MM.1S (cell line): Measurements from ENCODE around the gene STX10.

Experiments
- DNase-seq: peaks from one replicate; pipeline ENCODE4 v3.0.0-alpha.2; 2015
- H2AFZ ChIP-seq: fragments of 300-600 bp; sonication (generic); 2 replicates; pipeline ENCODE4 v1.6.0; 2016; ENCODE audit warnings: antibody characterized with exemption, low read length
- H3F3A ChIP-seq: fragments of 300-600 bp; sonication (generic); 2 replicates; pipeline ENCODE4 v1.6.1; 2016; ENCODE audit warnings: mild to moderate bottlenecking, antibody characterized with exemption, low read length, moderate library complexity, mixed read lengths; ENCODE audit not compliant: insufficient read depth
- H3K27ac ChIP-seq: fragments of 300-600 bp; sonication (generic); 2 replicates; pipeline ENCODE4 v1.5.1; 2016; ENCODE audit warnings: mild to moderate bottlenecking, low read length
- H3K27me3 ChIP-seq: fragments of 300-600 bp; sonication (generic); replicated peaks from 2 replicates; pipeline ENCODE4 v1.6.0; 2016; ENCODE audit warnings: low read length; ENCODE audit not compliant: insufficient read depth
- H3K36me3 ChIP-seq: fragments of 300-600 bp; sonication (generic); replicated peaks from 2 replicates; pipeline ENCODE4 v1.6.1; 2016; ENCODE audit warnings: mild to moderate bottlenecking, low read length, mixed read lengths; ENCODE audit not compliant: insufficient read depth
- H3K4me1 ChIP-seq: fragments of 300-600 bp; sonication (generic); 2 replicates; pipeline ENCODE4 v1.6.1; 2016; ENCODE audit warnings: low read length, mixed read lengths
- H3K4me2 ChIP-seq: fragments of 300-600 bp; sonication (generic); 2 replicates; pipeline ENCODE4 v1.6.0; 2016; ENCODE audit warnings: low read depth, low read length
- H3K4me3 ChIP-seq: fragments of 300-600 bp; sonication (generic); 2 replicates; pipeline ENCODE4 v1.5.1; 2016; ENCODE audit warnings: low read length, mixed read lengths
- H3K79me2 ChIP-seq: fragments of 300-600 bp; sonication (generic); 2 replicates; pipeline ENCODE4 v1.6.1; 2016; ENCODE audit warnings: mixed run types, low read length, mixed read lengths
- H3K9ac ChIP-seq: fragments of 300-600 bp; sonication (generic); 2 replicates; pipeline ENCODE4 v1.6.1; 2016; ENCODE audit warnings: low read length, mixed read lengths
- H3K9me2 ChIP-seq: fragments of 300-600 bp; sonication (generic); replicated peaks from 2 replicates; pipeline ENCODE4 v1.6.1; 2016; ENCODE audit warnings: mild to moderate bottlenecking, low read length, mixed read lengths; ENCODE audit not compliant: insufficient read depth
- H3K9me3 ChIP-seq: fragments of 300-600 bp; sonication (generic); replicated peaks from 2 replicates; pipeline ENCODE4 v1.6.1; 2016; ENCODE audit warnings: mild to moderate bottlenecking, low read length, mixed read lengths; ENCODE audit not compliant: insufficient read depth
- H4K20me1 ChIP-seq: fragments of 300-600 bp; sonication (generic); 2 replicates; pipeline ENCODE4 v1.6.1; 2016; ENCODE audit warnings: mild to moderate bottlenecking, low read length, moderate library complexity, mixed read lengths; ENCODE audit not compliant: insufficient read depth
- EZH2 ChIP-seq: fragments of 300-600 bp; sonication (generic); optimal IDR thresholded peaks from 2 replicates; pipeline ENCODE3; 2017; ENCODE audit warnings: low read depth, mild to moderate bottlenecking, antibody characterized with exemption, low read length, mixed read lengths
- EZH2phosphoT487 ChIP-seq: fragments of 300-600 bp; sonication (generic); IDR thresholded peaks from 2 replicates; pipeline ENCODE4 v1.6.1; 2018; ENCODE audit warnings: antibody characterized with exemption, low read length
- TF ChIP-seq, protein P1 (sequence below): fragments of 300-600 bp; sonication (generic); IDR thresholded peaks from 2 replicates; pipeline ENCODE4 v1.5.1; 2016; ENCODE audit warnings: antibody characterized with exemption, low read length, mixed read lengths

STX10 gene

DNA sequence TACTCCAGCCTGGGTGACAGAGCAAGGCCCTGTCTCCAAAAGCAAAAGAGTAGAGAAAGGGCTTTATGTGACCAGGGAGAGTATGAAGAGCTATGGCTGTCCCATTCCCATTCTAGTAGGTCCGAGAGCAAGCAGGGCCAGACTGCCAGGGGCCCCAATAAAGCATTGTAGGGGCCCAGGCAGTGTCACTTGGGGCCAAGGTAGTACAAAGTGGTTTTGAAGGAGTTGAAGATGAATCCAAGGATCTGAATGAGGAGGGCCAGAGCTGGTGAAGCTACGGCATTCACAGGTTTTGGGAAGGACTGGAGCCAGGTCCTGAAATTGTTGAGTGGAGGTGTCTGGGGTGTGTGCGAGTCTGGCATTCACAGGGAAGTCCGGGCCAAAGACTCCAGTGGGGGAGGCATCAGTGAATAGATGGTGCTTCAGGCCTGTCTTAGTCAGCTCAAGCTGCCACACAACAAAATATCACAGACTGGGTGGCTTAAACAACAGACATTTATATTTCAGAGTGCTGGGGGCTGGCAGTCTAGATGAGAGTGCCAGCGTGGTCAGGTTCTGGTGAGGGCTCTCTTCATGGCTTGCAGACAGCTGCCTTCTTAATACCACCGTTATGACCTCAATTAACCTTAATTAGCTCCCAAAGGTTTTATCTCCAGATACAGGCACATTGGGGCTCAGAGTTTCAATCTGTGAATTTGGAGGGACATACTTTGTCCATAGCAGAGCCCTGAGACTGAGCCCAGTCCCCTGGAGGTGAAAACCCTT is 22.2 kb downstream of the STX10 start:
- Histone ChIP-seq H3K79me2 (peaks cover 71% of the 10 kb centered on the region), H3K27ac (no peak overlapping the region), H4K20me1 (no peaks in the 10 kb centered on the region)

DNA sequence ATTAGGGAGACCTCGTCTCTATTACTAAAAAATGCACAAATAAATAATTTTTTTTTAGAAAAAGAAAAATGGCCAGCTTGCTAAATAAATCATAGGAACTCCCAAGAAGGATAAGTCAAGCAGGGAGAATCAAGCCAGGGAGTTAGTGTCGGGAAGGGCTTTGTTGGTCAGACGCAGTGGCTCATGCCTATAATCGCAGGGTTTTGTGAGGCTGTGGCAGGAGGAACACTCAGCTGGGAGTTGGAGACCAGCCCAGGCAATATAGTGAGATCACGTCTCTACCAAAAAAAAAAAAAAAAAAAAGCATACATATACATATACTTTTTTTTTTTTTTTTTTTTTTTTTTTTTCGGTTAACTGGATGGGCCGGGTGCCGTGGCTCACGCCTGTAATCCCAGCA is 23.1 kb downstream of the STX10 start:
- Histone ChIP-seq H3F3A (no peaks in the 10 kb centered on the region), H3K36me3 (no peaks in the 10 kb centered on the region), H3K4me3 (no peak overlapping the region), H3K9me2 (no peaks in the 10 kb centered on the region), H2AFZ (no peak overlapping the region), H3K4me1 (no peaks in the 10 kb centered on the region), H3K27ac (no peak overlapping the region), H3K27me3 (no peaks in the 10 kb centered on the region), H3K9ac (no peak overlapping the region), H3K4me2 (no peak overlapping the region), H3K79me2 (peaks cover 74% of the 10 kb centered on the region), H4K20me1 (no peaks in the 10 kb centered on the region; the same call in 1 of the 2 replicates), H3K9me3 (no peaks in the 10 kb centered on the region)
- TF ChIP-seq, protein P1, sequence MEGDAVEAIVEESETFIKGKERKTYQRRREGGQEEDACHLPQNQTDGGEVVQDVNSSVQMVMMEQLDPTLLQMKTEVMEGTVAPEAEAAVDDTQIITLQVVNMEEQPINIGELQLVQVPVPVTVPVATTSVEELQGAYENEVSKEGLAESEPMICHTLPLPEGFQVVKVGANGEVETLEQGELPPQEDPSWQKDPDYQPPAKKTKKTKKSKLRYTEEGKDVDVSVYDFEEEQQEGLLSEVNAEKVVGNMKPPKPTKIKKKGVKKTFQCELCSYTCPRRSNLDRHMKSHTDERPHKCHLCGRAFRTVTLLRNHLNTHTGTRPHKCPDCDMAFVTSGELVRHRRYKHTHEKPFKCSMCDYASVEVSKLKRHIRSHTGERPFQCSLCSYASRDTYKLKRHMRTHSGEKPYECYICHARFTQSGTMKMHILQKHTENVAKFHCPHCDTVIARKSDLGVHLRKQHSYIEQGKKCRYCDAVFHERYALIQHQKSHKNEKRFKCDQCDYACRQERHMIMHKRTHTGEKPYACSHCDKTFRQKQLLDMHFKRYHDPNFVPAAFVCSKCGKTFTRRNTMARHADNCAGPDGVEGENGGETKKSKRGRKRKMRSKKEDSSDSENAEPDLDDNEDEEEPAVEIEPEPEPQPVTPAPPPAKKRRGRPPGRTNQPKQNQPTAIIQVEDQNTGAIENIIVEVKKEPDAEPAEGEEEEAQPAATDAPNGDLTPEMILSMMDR = no peak
- TF ChIP-seq EZH2 (no peak), EZH2phosphoT487 (no peak)
- DNase-seq = no peak

More for the DNA sequence above, 22.2 kb downstream of the STX10 start:
- Histone ChIP-seq H3K9ac (no peak overlapping the region), H3F3A (no peaks in the 10 kb centered on the region), H3K9me3 (no peaks in the 10 kb centered on the region), H2AFZ (no peak overlapping the region), H3K27me3 (no peaks in the 10 kb centered on the region), H3K4me1 (no peaks in the 10 kb centered on the region), H3K9me2 (no peaks in the 10 kb centered on the region), H3K4me3 (no peak overlapping the region), H3K4me2 (no peak overlapping the region), H3K36me3 (no peaks in the 10 kb centered on the region)
- no peak for DNase-seq
- TF ChIP-seq EZH2phosphoT487 (no peak), EZH2 (no peak)
- TF ChIP-seq, protein P1 = no peak

DNA sequence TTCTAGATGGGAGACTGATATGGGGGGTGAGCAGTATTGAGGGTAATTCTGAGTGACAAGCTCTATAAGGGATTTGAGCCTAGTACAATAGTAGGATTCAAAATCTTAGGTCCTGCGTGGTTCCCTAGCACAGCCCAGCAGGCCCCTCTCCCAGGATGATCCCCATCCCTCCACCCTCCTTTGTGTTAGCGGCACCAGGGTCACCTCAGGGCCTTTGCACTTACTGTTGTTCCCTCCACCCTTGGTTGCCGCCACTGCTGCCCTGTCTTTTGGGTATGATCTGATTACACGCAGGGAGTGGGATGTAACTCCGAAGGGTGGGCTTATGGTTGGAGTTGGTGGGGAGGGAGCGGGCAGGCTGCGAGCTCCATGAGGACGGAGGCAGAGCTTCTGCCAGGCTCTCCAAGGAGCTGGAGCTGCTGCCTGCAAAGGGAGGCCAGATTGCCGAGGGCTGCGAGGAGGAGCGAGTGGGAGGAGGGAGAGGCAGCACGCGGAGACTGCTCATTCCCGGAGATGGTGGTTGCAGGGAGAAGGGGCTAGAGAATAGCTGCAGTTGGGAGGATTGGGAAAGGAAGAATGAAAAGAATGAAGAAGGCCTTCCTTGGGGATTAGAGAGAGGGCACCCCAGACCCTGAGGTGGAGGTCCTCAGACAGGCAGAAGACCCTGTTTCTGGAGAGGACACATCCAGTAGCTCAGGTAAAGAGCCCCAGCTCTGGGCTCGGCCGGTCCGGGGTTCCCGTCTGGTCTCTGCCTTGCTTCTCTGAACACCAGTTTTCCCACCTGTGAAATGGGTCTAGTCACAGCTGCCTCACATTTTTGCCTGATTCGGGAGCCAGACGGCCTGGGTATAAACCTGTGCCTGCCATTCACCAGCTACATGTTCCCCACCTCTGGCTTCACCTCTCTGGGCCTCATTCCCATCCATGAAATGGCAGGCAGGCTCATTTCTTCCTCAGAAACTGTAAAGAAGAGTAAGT is 26.9 kb downstream of the STX10 start:
- Histone ChIP-seq H3K4me2 (no peak overlapping the region), H3K36me3 (no peaks in the 10 kb centered on the region), H2AFZ (no peak overlapping the region), H3F3A (no peaks in the 10 kb centered on the region), H3K79me2 (peaks cover 82% of the 10 kb centered on the region), H3K9me2 (no peaks in the 10 kb centered on the region), H4K20me1 (peaks cover 17% of the 10 kb centered on the region), H3K4me1 (peaks cover 7% of the 10 kb centered on the region), H3K9ac (no peak overlapping the region), H3K4me3 (no peak overlapping the region), H3K27ac (no peak overlapping the region), H3K9me3 (no peaks in the 10 kb centered on the region), H3K27me3 (no peaks in the 10 kb centered on the region)
- no peak for DNase-seq
- TF ChIP-seq EZH2phosphoT487 (no peak), EZH2 (no peak)
- TF ChIP-seq, protein P1 = no peak
